Ovary (tissue), 9 donors: ENCODE measurements around the gene MAL. TPM values are rescaled to one million over a fixed set of nuclear protein-coding genes. Genes with fewer than 3 reads are reported as not detected.

Source experiments
- DNase-seq, 5 donors: peaks; one replicate each; pipeline ENCODE4 v3.0.0-alpha.2; 2019 to 2020
- H3K27ac ChIP-seq, 2 donors: fragments of 200-600 bp; one replicate each; pipeline versions ENCODE4 v1.5.1 to v1.8.0; 2019 to 2022
- H3K27me3 ChIP-seq: fragments of 200-600 bp; one replicate; pipeline ENCODE4 v1.8.0; 2022
- H3K36me3 ChIP-seq: fragments of 200-600 bp; sonication (generic); one replicate; pipeline ENCODE4 v1.5.1; 2019
- H3K4me1 ChIP-seq: one replicate; pipeline ENCODE4 v1.8.1; 2013; ENCODE audit warnings: mild to moderate bottlenecking, moderate library complexity; ENCODE audit not compliant: insufficient read depth
- H3K4me3 ChIP-seq: fragments of 200-600 bp; sonication (generic); one replicate; pipeline ENCODE4 v1.5.1; 2017
- H3K9me3 ChIP-seq, 2 donors: fragments of 200-600 bp in 1 of 2; sonication (generic) in 1 of 2; one replicate each; pipeline versions ENCODE4 v1.5.1 to v1.8.1; 2013 to 2019; ENCODE audit warnings: mild to moderate bottlenecking in 1 of 2, moderate library complexity in 1 of 2
- EP300 ChIP-seq: sonication (generic); formaldehyde crosslinking; IDR thresholded peaks from one replicate; pipeline ENCODE4 v1.6.1; 2017; ENCODE audit warnings: antibody characterized with exemption
- POLR2A ChIP-seq: fragments of 450-650 bp; IDR thresholded peaks from one replicate; pipeline ENCODE4 v1.6.1; 2017; ENCODE audit warnings: antibody characterized with exemption, mild to moderate bottlenecking, moderate library complexity
- WGBS, 3 donors: extraction: QIAGEN DNeasy Blood & Tissue Kit in 1 of 3; methylation state at CpG; one replicate each; pipeline versions ENCODE4 v1.1.5 to v1.1.7; 2013 to 2017; 5-methylcytosine and 5-hydroxymethylcytosine counted together
- intact Hi-C, 4 donors: fragments of 100-400 bp; cut with DNase I; formaldehyde crosslinking; loops; one replicate each; pipeline versions ENCODE4 v1.11.0 to v1.15.1; 2022 to 2023
- polyA plus RNA-seq, 2 donors: library from polyadenylated mRNA; stranded (reverse); fragments of 200-250 nt in 1 of 2; fragments of 350-450 nt in 1 of 2; fragmentation: Illumina TruSeq in 1 of 2; extraction: RNeasy Lipid Tissue Mini Kit (QIAGEN cat#74804) in 1 of 2; gene quantifications; one replicate each; pipeline ENCODE4 v1.2.3, GENCODE V29; 2013 to 2014
- total RNA-seq, 7 donors: library from RNA; depleted of rRNA in 2 of 7; stranded (reverse); fragments of >200 nt in 2 of 7; fragmentation: NEBNext Ultra II Directional in 3 of 7; extraction: Animal tissue kit (Norgen Biotek cat#: 25700) in 3 of 7; gene quantifications; one replicate each; pipeline versions ENCODE4 v1.1.0 to v1.2.4, GENCODE V29; 2016 to 2023
- TF ChIP-seq, protein P1 (sequence below), 3 donors: fragments of 450-650 bp in 2 of 3; fragments of 200-600 bp in 1 of 3; IDR thresholded peaks; one replicate each; pipeline versions ENCODE4 v1.5.1 to v1.8.0; 2016 to 2022; ENCODE audit warnings: antibody characterized with exemption in 3 of 3, mild to moderate bottlenecking in 1 of 3
- donor health status: DM: no; HTN: no; CAD: no; lungs with moderate emphysema.
- donor health status: DM: no; HTN: no; CAD: no.
- donor health status: Bipolar disorder and iron deficiency.
- donor health status: DM: yes; HTN: yes; CAD: no.
- donor health status: DM: no; HTN: no; CAD: no.
- donor health status: DM: yes; HTN: yes; CAD: no.

The MAL gene
- total and polyA plus RNA-seq, 9 donors: 0.45 to 4.7 (median 1.6) TPM; not detected in 2

- 50 to 57% (median 55%) methylated on average over 7 of the region's 7 CpGs for WGBS, 3 donors
Observed at GRCh38 chr2:94995553-94996304, 29.8 kb upstream of the MAL start.

DNA sequence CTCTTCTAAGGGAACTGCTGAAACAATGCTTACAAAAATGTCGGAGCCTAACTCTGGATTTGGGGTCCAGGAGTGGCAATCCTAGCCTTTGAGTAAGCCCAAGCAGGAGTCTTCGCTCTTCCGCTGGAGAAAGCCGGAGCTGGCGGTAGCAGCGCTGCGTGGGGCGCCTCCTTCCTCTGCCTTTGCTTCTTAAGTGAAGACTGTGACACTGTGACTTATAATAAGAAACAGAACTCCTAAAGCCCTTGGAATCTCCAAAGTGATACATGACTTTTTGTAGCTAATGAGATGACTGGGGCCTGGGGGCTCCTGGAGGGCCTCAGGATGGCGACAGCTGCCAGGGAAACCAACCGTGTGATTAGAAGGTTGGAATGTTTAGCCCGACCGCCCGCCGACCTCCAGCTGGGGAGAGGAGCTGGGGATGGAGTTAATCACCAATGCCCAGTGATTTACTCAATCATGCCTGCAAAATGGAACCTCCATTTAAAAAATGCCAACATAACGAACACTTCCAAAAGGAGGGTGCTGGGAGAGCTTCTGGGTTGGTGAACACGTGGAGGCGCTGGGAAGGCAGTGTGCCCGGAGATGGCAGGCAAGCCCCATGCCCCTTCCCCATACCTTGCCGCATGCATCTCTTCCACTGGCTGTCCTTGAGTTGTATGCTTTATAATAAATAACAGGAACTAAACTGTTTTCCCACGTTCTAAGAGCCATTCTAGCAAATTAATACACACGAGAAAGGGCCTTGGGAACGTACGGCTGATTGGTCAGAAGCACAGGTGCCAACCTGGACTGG, 29.0 kb upstream of the MAL start:
- Histone ChIP-seq H3K36me3 (no peaks in the 10 kb centered on the region), H3K9me3 (no peaks in the 10 kb centered on the region), H3K27ac (no peak overlapping the region), H3K4me1 (no peaks in the 10 kb centered on the region), H3K4me3 (no peak overlapping the region), H3K27me3 (no peaks in the 10 kb centered on the region)
- TF ChIP-seq POLR2A (no peak), EP300 (no peak)
- TF ChIP-seq, protein P1, sequence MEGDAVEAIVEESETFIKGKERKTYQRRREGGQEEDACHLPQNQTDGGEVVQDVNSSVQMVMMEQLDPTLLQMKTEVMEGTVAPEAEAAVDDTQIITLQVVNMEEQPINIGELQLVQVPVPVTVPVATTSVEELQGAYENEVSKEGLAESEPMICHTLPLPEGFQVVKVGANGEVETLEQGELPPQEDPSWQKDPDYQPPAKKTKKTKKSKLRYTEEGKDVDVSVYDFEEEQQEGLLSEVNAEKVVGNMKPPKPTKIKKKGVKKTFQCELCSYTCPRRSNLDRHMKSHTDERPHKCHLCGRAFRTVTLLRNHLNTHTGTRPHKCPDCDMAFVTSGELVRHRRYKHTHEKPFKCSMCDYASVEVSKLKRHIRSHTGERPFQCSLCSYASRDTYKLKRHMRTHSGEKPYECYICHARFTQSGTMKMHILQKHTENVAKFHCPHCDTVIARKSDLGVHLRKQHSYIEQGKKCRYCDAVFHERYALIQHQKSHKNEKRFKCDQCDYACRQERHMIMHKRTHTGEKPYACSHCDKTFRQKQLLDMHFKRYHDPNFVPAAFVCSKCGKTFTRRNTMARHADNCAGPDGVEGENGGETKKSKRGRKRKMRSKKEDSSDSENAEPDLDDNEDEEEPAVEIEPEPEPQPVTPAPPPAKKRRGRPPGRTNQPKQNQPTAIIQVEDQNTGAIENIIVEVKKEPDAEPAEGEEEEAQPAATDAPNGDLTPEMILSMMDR (IDR thresholded peaks at IDR 0.05): no peak
- no peak for DNase-seq
- WGBS, 3 donors: 18 to 40% (median 32%) methylated on average over 23 of the region's 23 CpGs
- intact Hi-C loops: loop anchor here in 1 of 4 donors (2.0 kb wide), 1 partner anchor 26 kb away; no protein-coding TSS in a partner anchor

More at GRCh38 chr2:94995553-94996304, 29.8 kb upstream of the MAL start:
- Histone ChIP-seq H3K27ac (no peak overlapping the region), H3K4me1 (no peaks in the 10 kb centered on the region), H3K9me3 (no peaks in the 10 kb centered on the region), H3K36me3 (no peaks in the 10 kb centered on the region), H3K4me3 (no peak overlapping the region), H3K27me3 (no peaks in the 10 kb centered on the region)
- intact Hi-C loops: loop anchor here in 1 of 4 donors (2.0 kb wide), 1 partner anchor 25 kb away; no protein-coding TSS in a partner anchor
- no peak for TF ChIP-seq EP300
- no peak for TF ChIP-seq POLR2A
- TF ChIP-seq, protein P1 (IDR thresholded peaks at IDR 0.05): no peak
- no peak for DNase-seq

- Histone ChIP-seq H3K4me1 (no peaks in the 10 kb centered on the region), H3K27ac (no peak overlapping the region), H3K4me3 (no peak overlapping the region), H3K27me3 (no peaks in the 10 kb centered on the region), H3K36me3 (no peaks in the 10 kb centered on the region), H3K9me3 (no peaks in the 10 kb centered on the region)
- intact Hi-C loops: loop anchor here in 1 of 4 donors (2.0 kb wide), 1 partner anchor 27 kb away; no protein-coding TSS in a partner anchor
- no peak for DNase-seq
- TF ChIP-seq, protein P1 (IDR thresholded peaks at IDR 0.05): no peak
- TF ChIP-seq POLR2A (no peak), EP300 (no peak)
- WGBS, 3 donors: 19 to 26% (median 21%) methylated on average over 47 to 54 of the region's 54 CpGs
Observed at GRCh38 chr2:94997981-94998930, 27.3 kb upstream of the MAL start.

DNA sequence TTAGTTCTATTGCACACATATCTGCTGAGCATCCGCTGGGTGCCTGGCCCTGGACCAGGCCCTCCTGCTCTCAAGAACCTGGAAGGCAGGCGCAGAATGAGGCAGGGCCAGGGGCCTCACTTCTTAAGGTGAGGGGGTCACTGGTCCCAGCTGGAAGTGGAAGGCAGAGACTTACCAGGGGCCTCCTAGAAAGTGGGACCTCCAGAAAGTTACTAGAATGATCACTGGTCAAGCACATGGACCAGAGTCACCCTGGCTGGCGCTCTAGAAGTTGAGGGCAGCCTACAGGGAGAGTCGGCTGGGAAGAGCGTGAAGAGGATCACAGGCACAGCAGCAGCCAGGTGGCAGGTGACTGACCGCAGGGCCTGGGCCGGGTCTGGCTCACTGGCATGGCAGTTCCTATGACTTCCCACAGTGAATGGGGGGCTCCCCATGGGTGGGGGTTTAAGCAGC, 26.1 kb upstream of the MAL start:
- no peak overlapping the region for H3K27ac ChIP-seq
- H3K9me3 ChIP-seq: no peaks in the 10 kb centered on the region
- no peaks in the 10 kb centered on the region for H3K4me1 ChIP-seq
- H3K4me3 ChIP-seq: no peak overlapping the region
- no peak for DNase-seq
- TF ChIP-seq, protein P1 (IDR thresholded peaks at IDR 0.05): no peak
- TF ChIP-seq EP300 (no peak), POLR2A (no peak)
- 90 to 93% (median 93%) methylated on average over 7 of the region's 7 CpGs for WGBS, 3 donors
- no peaks in the 10 kb centered on the region for H3K27me3 ChIP-seq
- intact Hi-C loops: no loop called here
- no peaks in the 10 kb centered on the region for H3K36me3 ChIP-seq
